SU-DHL-6 (cell line): ENCODE data around the gene PLK5.

ENCODE experiments used
- H2AFZ ChIP-seq: fragments of 200-600 bp; sonication (generic); 2 replicates; pipeline ENCODE4 v1.6.1; 2014; ENCODE audit warnings: low read depth, mild to moderate bottlenecking, moderate library complexity, mixed read lengths, antibody characterized with exemption, low read length; ENCODE audit not compliant: severe bottlenecking
- H3F3A ChIP-seq: fragments of 200-600 bp; shearing (Covaris generic); 2 replicates; pipeline ENCODE4 v1.6.0; 2016; ENCODE audit warnings: antibody characterized with exemption, mild to moderate bottlenecking; ENCODE audit not compliant: insufficient read depth
- H3K27ac ChIP-seq: fragments of 200-600 bp; sonication (generic); 2 replicates; pipeline ENCODE4 v1.5.1; 2016; ENCODE audit warnings: low read depth, mild to moderate bottlenecking, low read length, moderate library complexity, mixed read lengths
- H3K27me3 ChIP-seq: fragments of 200-600 bp; sonication (generic), shearing (Covaris generic); 2 replicates; pipeline ENCODE4 v1.6.0; 2014; ENCODE audit warnings: mild to moderate bottlenecking, low read length
- H3K36me3 ChIP-seq: fragments of 200-600 bp; sonication (generic); 2 replicates; pipeline ENCODE4 v1.6.1; 2014; ENCODE audit warnings: mild to moderate bottlenecking, low read length, mixed read lengths
- H3K4me2 ChIP-seq: fragments of 300-600, 200-600 bp; shearing (Covaris generic), sonication (generic); 2 replicates; pipeline ENCODE4 v1.6.0; 2014; ENCODE audit warnings: low read length, low read depth, mild to moderate bottlenecking; ENCODE audit not compliant: poor library complexity, severe bottlenecking
- H3K4me3 ChIP-seq: fragments of 200-600 bp; sonication (generic); 2 replicates; pipeline ENCODE4 v1.5.1; 2014; ENCODE audit warnings: antibody characterized with exemption, low read length, mild to moderate bottlenecking, mixed read lengths; ENCODE audit not compliant: insufficient read depth, poor library complexity, severe bottlenecking
- H3K79me2 ChIP-seq: fragments of 200-600 bp; sonication (generic); 2 replicates; pipeline ENCODE4 v1.6.1; 2014; ENCODE audit warnings: mild to moderate bottlenecking, low read length, moderate library complexity; ENCODE audit not compliant: insufficient read depth
- H3K9ac ChIP-seq: fragments of 200-600 bp; sonication (generic); 2 replicates; pipeline ENCODE4 v1.7.0; 2014; ENCODE audit warnings: mild to moderate bottlenecking, low read length
- H3K9me2 ChIP-seq: fragments of 200-600 bp; sonication (generic); replicated peaks from 2 replicates; pipeline ENCODE4 v1.6.1; 2014; ENCODE audit warnings: low read length; ENCODE audit not compliant: insufficient read depth
- H3K9me3 ChIP-seq: fragments of 200-600 bp; sonication (generic); 2 replicates; pipeline ENCODE4 v1.6.1; 2014; ENCODE audit warnings: low read length, mixed read lengths; ENCODE audit not compliant: insufficient read depth
- H4K20me1 ChIP-seq: fragments of 200-600 bp; sonication (generic); 2 replicates; pipeline ENCODE4 v1.6.1; 2014; ENCODE audit warnings: low read depth, mild to moderate bottlenecking, antibody characterized with exemption, low read length, moderate library complexity, mixed read lengths
- CTCF ChIP-seq: fragments of 200-600 bp; sonication (generic); IDR thresholded peaks from one replicate; pipeline ENCODE4 v1.5.1; 2017; ENCODE audit warnings: antibody characterized with exemption, mild to moderate bottlenecking, low read length, moderate library complexity; ENCODE audit not compliant: insufficient read depth, poor library complexity, severe bottlenecking
- EZH2phosphoT487 ChIP-seq: fragments of 200-600 bp; sonication (generic), shearing (Covaris generic); conservative IDR thresholded peaks from 2 replicates; pipeline ENCODE4 v1.6.1; 2018; ENCODE audit warnings: mild to moderate bottlenecking, antibody characterized with exemption, low read length, moderate library complexity, mixed read lengths

The PLK5 gene

GRCh38 chr19:1495051-1495798 is 28.7 kb upstream of the PLK5 start:
- Histone ChIP-seq H3K9ac (no peak overlapping the region), H2AFZ (no peak overlapping the region), H3K4me2 (no peak overlapping the region), H3K27ac (no peak overlapping the region), H3F3A (no peaks in the 10 kb centered on the region), H3K79me2 (no peaks in the 10 kb centered on the region), H3K27me3 (no peaks in the 10 kb centered on the region), H3K9me3 (no peaks in the 10 kb centered on the region), H3K9me2 (no peaks in the 10 kb centered on the region), H3K36me3 (no peaks in the 10 kb centered on the region), H4K20me1 (no peaks in the 10 kb centered on the region), H3K4me3 (no peak overlapping the region)
- TF ChIP-seq EZH2phosphoT487 = no peak
- TF ChIP-seq CTCF = no peak

- Histone ChIP-seq H3K4me2 (no peak overlapping the region), H3K9me3 (no peaks in the 10 kb centered on the region), H3F3A (no peaks in the 10 kb centered on the region), H4K20me1 (no peaks in the 10 kb centered on the region), H2AFZ (no peak overlapping the region), H3K9ac (no peak overlapping the region), H3K36me3 (no peaks in the 10 kb centered on the region), H3K9me2 (no peaks in the 10 kb centered on the region), H3K4me3 (no peak overlapping the region), H3K27me3 (no peaks in the 10 kb centered on the region), H3K27ac (no peak overlapping the region), H3K79me2 (no peaks in the 10 kb centered on the region)
- TF ChIP-seq CTCF = no peak
- no peak for TF ChIP-seq EZH2phosphoT487
These were observed 27.8 kb upstream of the PLK5 start for GRCh38 chr19:1495799-1496713.

GRCh38 chr19:1496714-1497577 is 26.9 kb upstream of the PLK5 start:
- no peak overlapping the region for H3K9ac ChIP-seq

More at GRCh38 chr19:1496714-1497577, 26.9 kb upstream of the PLK5 start:
- Histone ChIP-seq H3K9me2 (no peaks in the 10 kb centered on the region), H3K36me3 (no peaks in the 10 kb centered on the region), H4K20me1 (no peaks in the 10 kb centered on the region), H3K4me2 (no peak overlapping the region), H3K79me2 (no peaks in the 10 kb centered on the region), H2AFZ (no peak overlapping the region), H3K27me3 (no peaks in the 10 kb centered on the region), H3K27ac (no peak overlapping the region), H3K4me3 (no peak overlapping the region), H3K9me3 (no peaks in the 10 kb centered on the region), H3F3A (no peaks in the 10 kb centered on the region)
- TF ChIP-seq EZH2phosphoT487 (no peak), CTCF (no peak)
